ENCODE data around the gene AQP12B. TPM values are rescaled to one million over a fixed set of nuclear protein-coding genes. Genes with fewer than 3 reads are reported as not detected.

The AQP12B gene
- polyA plus RNA-seq, 1 of the 3 experiments (the other 2 are of a cell fraction): not detected

GRCh38 chr2:240627736-240628506 lies 54.8 kb downstream of the AQP12B start:
- Histone ChIP-seq H3K27ac (ENCODE audit: low read depth in 2 of 2, low read length in 1 of 2) (no peak overlapping the region), H2AFZ (ENCODE audit: low read depth) (no peak overlapping the region), H3K9ac (no peak overlapping the region), H3K4me1 (ENCODE audit: control insufficient read depth in 1 of 2, insufficient read depth in 2 of 2, low read depth in 1 of 2, low read length in 1 of 2) (peaks cover 0 to 14% of the 10 kb centered on the region in 2 experiments; a peak in 1 of 4 replicates), H3K4me2 (no peak overlapping the region), H4K20me1 (ENCODE audit: insufficient read depth) (no peaks in the 10 kb centered on the region), H3F3A (replicated peaks; ENCODE audit: insufficient read depth) (no peaks in the 10 kb centered on the region), H3K9me2 (no peaks in the 10 kb centered on the region), H3K4me3 (ENCODE audit: low read depth in 2 of 2, low read length in 1 of 2) (no peak overlapping the region), H3K36me3 (replicated peaks in 1 of 2; ENCODE audit: control insufficient read depth in 1 of 2, insufficient read depth in 2 of 2, low read length in 1 of 2) (no peaks in the 10 kb centered on the region), H3K27me3 (ENCODE audit: insufficient read depth) (no peaks in the 10 kb centered on the region), H3K79me2 (ENCODE audit: insufficient read depth) (no peaks in the 10 kb centered on the region), H3K9me3 (no peaks in the 10 kb centered on the region)
- WGBS (ENCODE audit: low lambda C conversion rate): 49% methylated on average over 12 of the region's 17 CpGs
- TF ChIP-seq USF2 (IDR thresholded peaks at IDR 0.05; ENCODE audit: borderline replicate concordance, low read depth, low read length) (no peak), REST (IDR thresholded peaks at IDR 0.05; ENCODE audit: low read depth, low read length) (no peak), FOXM1 (IDR thresholded peaks at IDR 0.05; ENCODE audit: low read depth) (no peak), IRF3 (IDR thresholded peaks at IDR 0.05; ENCODE audit: low read depth, low read length) (no peak), MAX (IDR thresholded peaks at IDR 0.05; ENCODE audit: low read depth) (no peak), EP300 (IDR thresholded peaks at IDR 0.05; ENCODE audit: borderline replicate concordance in 1 of 2, low read depth in 1 of 2, low read length in 1 of 2) (no peak), RAD21 (IDR thresholded peaks at IDR 0.05; ENCODE audit: low read length) (no peak), NFIC (IDR thresholded peaks at IDR 0.05; ENCODE audit: borderline replicate concordance) (no peak), GATA2 (CRISPR knock-in tag; IDR thresholded peaks at IDR 0.05) (no peak), TEAD4 (IDR thresholded peaks at IDR 0.05; ENCODE audit: borderline replicate concordance, insufficient read depth) (no peak), SMC3 (IDR thresholded peaks at IDR 0.05; ENCODE audit: low read depth, low read length) (no peak), USF1 (IDR thresholded peaks at IDR 0.05; ENCODE audit: borderline replicate concordance, low read depth) (no peak), POLR2AphosphoS5 (IDR thresholded peaks at IDR 0.05; ENCODE audit: low read depth, low read length) (no peak), PBX3 (IDR thresholded peaks at IDR 0.05) (no peak), SIN3A (IDR thresholded peaks at IDR 0.05; ENCODE audit: borderline replicate concordance, low read depth, low read length) (no peak)
- CTCF ChIA-PET: no interaction called here
- POLR2A ChIA-PET: no interaction called here
- DNase-seq: peak; percentile 20

Data from SK-N-SH (cell line).